ENCODE results near the gene ZNF689. TPM values are rescaled to one million over a fixed set of nuclear protein-coding genes. Genes with fewer than 3 reads are reported as not detected.

ZNF689 gene
- total RNA-seq, 1 experiment from 2014 or later: 10.3 TPM

DNA sequence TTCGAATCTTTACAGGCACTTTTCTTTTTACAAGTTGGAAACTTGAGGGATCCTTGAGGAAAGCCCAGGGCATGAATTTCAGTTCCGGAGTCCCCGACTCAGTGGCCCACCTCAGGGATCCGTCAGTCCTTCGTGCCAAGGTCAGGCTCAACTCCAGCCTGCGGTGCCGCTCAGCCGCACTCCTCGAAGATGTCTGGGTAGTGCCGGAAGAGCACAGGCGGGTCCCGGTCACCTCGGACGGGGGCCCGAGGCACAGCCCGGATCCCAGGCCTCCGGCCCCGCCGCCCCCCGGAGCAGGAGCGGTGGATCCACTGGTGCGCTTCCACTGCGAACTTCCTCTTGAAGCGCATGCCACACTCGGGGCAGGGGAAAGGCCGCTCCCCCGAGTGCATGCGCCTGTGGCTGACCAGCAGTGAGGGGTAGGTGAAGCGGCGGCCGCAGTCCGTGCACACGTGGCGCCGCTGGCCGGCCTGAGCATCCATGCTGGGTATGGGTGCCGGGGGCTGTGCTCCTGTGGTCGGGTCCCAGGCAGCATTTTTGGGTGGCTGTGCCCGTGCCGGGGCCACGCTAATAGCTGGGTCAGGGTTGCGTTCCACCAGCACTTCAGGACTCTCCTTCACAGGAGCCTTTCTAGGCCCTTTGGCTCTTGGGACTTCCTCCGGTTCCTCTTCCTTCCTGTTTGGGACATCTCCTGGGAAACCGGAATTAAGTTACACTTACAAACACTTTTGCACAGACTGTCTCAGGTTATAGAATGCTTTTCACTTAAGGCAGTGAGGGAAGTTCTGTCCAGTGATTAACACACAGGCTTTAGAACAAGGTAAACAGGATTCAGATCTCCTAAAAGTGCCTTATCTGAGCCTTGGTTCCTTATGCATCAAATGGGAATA, 40.2 kb downstream of the ZNF689 start:
- ChIA-PET CTCF (no interaction called here), POLR2A (interaction anchor here (2.5 kb wide), 1 partner anchor 12 kb away, joined by 21 read pairs; the partner anchor contains the start of gene ZNF764), RAD21 (ENCODE audit: low non-redundant PET in 1 of 2, low total read pairs in 2 of 2, uncharacterized antibody in 2 of 2, unreplicated experiment in 2 of 2) (no interaction called here)
- Histone ChIP-seq H3K36me3 (ENCODE audit: control insufficient read depth in 1 of 2, insufficient read depth in 2 of 2, low read length in 2 of 2) (no peaks in the 10 kb centered on the region), H3K27ac (ENCODE audit: low read depth, low read length) (no peak overlapping the region), H3K9ac (ENCODE audit: low read length) (no peak overlapping the region), H3K9me3 (ENCODE audit: control insufficient read depth in 1 of 2, insufficient read depth in 1 of 2, low read depth in 1 of 2, low read length in 2 of 2) (no peaks in the 10 kb centered on the region), H3K4me3 (replicated peaks in 1 of 2; ENCODE audit: low read depth in 1 of 2, low read length in 2 of 2) (no peak overlapping the region), H4K20me1 (ENCODE audit: insufficient read depth) (no peaks in the 10 kb centered on the region), H3K4me1 (ENCODE audit: control insufficient read depth in 1 of 2, insufficient read depth in 2 of 2, low read length in 2 of 2) (peaks cover 9 to 31% of the 10 kb centered on the region in 2 experiments; a peak in 3 of 4 replicates), H3K79me2 (ENCODE audit: insufficient read depth, low read length) (no peaks in the 10 kb centered on the region), H3K9me2 (ENCODE audit: insufficient read depth) (no peaks in the 10 kb centered on the region), H3K27me3 (ENCODE audit: insufficient read depth, low read length) (no peaks in the 10 kb centered on the region), H3K4me2 (ENCODE audit: low read length) (no peak overlapping the region), H2AFZ (ENCODE audit: low read depth, low read length, poor library complexity, severe bottlenecking) (no peak overlapping the region)
- ATAC-seq (no peak), DNase-seq (ENCODE audit: low read depth, low spot score) (no peak)
- no TSS peak for BruUV-seq (replicated peaks)
- intact Hi-C loops (cut with micrococcal nuclease): loop anchor here (5.0 kb wide), 1 partner anchor 57 kb away; no protein-coding TSS in a partner anchor
- TF ChIP-seq TCF7L2 (IDR thresholded peaks at IDR 0.05; ENCODE audit: borderline replicate concordance, extremely low read depth, insufficient read depth, insufficient read length): no peak
- TF ChIP-seq ZNF274 (IDR thresholded peaks at IDR 0.05; ENCODE audit: low read depth, low read length): no peak
- TF ChIP-seq FOSL1 (IDR thresholded peaks at IDR 0.05; ENCODE audit: low read depth): no peak
- TF ChIP-seq EZH2 (IDR thresholded peaks at IDR 0.05): no peak
- TF ChIP-seq POLR2AphosphoS5 (IDR thresholded peaks at IDR 0.05; ENCODE audit: low read depth, low read length): no peak
- TF ChIP-seq CEBPB (IDR thresholded peaks at IDR 0.05; ENCODE audit: low read depth): no peak
- no peak for TF ChIP-seq JUND (IDR thresholded peaks at IDR 0.05)
- TF ChIP-seq YY1 (IDR thresholded peaks at IDR 0.05; ENCODE audit: extremely low read depth, insufficient replicate concordance, low read depth, low read length): no peak
- TF ChIP-seq POLR2A (IDR thresholded peaks at IDR 0.05; ENCODE audit: borderline replicate concordance, extremely low read depth, insufficient read depth, insufficient read length): no peak
- TF ChIP-seq RAD21 (IDR thresholded peaks at IDR 0.05; ENCODE audit: low read depth): no peak

DNA sequence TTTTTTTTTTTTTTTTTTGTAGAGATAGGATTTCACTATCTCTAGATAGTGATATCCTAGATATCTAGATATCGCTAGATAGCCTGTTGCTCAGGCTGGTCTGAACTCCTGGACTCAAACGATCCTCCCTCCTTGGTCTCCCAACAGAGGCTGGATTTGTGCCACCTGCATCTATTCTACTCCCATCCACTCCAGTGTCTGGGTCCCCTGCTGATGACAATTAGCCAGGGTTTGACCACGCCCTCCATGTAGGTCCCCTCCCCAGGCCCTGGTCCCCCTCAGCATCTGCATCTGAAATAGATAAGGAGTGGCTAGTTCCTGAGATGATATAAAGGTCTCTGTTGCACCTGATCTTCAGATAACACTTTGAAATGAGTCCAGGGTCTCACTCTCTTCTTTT, 40.9 kb downstream of the ZNF689 start:
- no peaks in the 10 kb centered on the region for H3K79me2 ChIP-seq (ENCODE audit: insufficient read depth, low read length)
- no TSS peak for BruUV-seq (replicated peaks)
- no peaks in the 10 kb centered on the region for H4K20me1 ChIP-seq (ENCODE audit: insufficient read depth)
- peaks cover 9 to 28% of the 10 kb centered on the region in 2 experiments; a peak in 3 of 4 replicates for H3K4me1 ChIP-seq (ENCODE audit: control insufficient read depth in 1 of 2, insufficient read depth in 2 of 2, low read length in 2 of 2)
- H3K9me3 ChIP-seq (ENCODE audit: control insufficient read depth in 1 of 2, insufficient read depth in 1 of 2, low read depth in 1 of 2, low read length in 2 of 2): no peaks in the 10 kb centered on the region
- no peaks in the 10 kb centered on the region for H3K9me2 ChIP-seq (ENCODE audit: insufficient read depth)
- ChIA-PET RAD21 (ENCODE audit: low non-redundant PET in 1 of 2, low total read pairs in 2 of 2, uncharacterized antibody in 2 of 2, unreplicated experiment in 2 of 2) (no interaction called here), POLR2A (no interaction called here), CTCF (no interaction called here)
- DNase-seq (ENCODE audit: low read depth, low spot score) (no peak), ATAC-seq (no peak)
- TF ChIP-seq SRF (IDR thresholded peaks at IDR 0.05; ENCODE audit: low read depth) (no peak), EZH2 (IDR thresholded peaks at IDR 0.05) (no peak)
- no peaks in the 10 kb centered on the region for H3K36me3 ChIP-seq (ENCODE audit: control insufficient read depth in 1 of 2, insufficient read depth in 2 of 2, low read length in 2 of 2)
- no peak overlapping the region for H3K4me2 ChIP-seq (ENCODE audit: low read length)
- intact Hi-C loops (cut with micrococcal nuclease): no loop called here
- no peak overlapping the region for H3K9ac ChIP-seq (ENCODE audit: low read length)
- no peak overlapping the region for H2AFZ ChIP-seq (ENCODE audit: low read depth, low read length, poor library complexity, severe bottlenecking)
- H3K27me3 ChIP-seq (ENCODE audit: insufficient read depth, low read length): no peaks in the 10 kb centered on the region
- H3K4me3 ChIP-seq (replicated peaks in 1 of 2; ENCODE audit: low read depth in 1 of 2, low read length in 2 of 2): no peak overlapping the region
- no peak overlapping the region for H3K27ac ChIP-seq (ENCODE audit: low read depth, low read length)
